ENCODE results near the gene GMPR2.
A peak's percentile ranks its signal among the peaks of the same experiment; 100 is the strongest.

GMPR2 gene

DNA sequence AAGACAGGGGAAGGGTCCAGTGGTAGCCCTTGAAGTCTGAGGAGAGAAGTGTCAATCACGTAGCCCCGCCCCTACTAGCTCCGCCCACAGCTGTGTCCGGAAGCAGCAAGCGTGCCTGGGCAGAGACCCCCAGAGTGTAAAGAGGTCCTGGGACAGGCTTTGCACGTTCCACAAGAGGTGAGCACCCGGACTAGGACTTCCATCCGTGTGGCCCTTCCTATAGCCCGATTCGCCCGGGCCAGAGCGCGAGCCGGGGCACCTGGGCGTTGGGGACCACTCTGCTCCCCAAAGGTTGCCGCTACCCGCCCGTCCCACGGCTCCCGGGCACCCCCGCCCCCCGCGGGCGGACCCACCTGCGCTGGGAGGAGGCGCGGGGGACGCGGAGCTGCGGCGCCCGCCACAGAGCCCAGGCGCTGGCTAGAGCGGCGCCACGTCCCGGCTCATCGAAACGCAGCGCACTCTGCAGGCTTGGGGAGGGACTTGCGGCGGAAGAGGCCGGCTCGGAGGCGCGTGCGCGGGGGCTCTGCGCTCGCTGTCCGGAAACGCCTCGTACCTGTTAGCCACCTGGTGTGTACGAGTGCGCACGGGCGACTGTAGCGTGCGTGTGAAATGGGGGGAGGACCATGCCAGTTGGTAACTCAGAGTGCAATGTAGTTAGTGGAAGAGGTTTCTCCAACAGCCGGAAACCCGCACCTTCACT lies 38.6 kb downstream of the GMPR2 start, which contains the start of gene RABGGTA:
RABGGTA (minus strand) TSS at position 464 of the 700 bp plus-strand sequence. CDS start 482 bp downstream, outside the sequence.
- peak; percentile 83 for DNase-seq

DNA sequence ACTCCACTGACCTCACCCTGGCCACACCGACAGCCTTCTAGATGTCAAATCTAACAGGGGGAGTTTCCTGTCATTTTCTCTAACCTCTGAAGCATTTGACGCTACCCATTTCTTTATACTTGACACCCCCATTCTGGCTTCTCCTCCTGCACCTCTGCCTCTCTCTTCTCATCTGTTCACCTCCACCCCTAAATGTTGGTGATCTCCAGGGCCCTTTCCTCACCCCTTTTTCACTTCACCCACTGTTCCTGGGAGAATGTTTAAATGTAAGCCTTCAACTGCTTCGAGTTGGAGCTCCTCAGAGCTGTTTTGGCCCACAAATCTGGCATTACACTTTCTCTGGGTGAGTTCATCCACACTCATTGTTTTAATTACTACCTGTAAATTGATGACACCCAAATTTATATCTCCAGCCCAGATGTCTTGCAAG lies 39.1 kb downstream of the GMPR2 start:
- no peak for DNase-seq

DNA sequence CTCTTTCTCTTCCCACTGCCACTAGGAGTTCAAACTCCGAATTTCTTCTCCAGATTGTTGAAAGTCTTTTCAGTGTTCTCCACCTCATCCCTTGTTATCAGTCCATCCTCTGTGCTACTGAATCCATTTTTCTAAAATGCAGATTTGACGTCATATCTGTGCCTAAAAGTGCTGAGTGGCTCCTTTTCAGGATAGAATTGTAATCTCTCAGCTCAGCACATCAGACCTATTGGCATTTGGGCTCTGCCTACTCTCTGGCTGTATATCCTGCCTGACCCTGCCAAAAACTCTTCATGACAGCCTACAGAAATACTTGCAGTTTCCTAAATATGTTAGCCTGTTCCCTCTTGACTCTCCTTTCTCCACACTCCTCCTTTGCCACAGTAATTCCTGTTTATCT lies 39.7 kb downstream of the GMPR2 start:
- DNase-seq: no peak

DNA sequence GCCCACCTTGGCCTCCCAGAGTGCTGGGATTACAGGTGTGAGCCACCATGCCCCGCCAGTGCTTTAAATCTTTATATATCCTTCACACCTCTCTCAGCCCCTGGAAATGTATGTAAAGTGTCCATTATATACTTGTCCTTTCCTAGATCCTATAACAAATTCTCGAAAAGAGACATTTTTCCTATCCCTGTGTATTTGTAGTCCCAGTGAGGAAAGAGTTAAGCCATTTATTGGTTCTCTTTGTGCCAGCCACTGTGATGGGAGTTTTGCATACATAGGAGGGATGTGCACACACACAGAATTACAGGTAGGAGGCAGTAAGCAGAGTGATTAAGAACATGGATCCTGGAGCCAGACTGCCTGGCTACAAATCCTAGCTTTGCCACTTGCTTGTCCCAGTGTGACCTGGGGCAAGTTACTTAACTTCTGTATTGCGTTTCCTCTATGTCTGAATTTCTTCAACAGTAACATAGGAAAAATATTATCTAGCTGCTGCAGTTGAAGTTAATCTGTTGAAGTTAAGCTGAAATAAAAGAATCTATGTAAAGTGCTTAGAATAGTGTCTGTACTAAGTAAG lies 40.8 kb downstream of the GMPR2 start:
- no peak for DNase-seq

DNA sequence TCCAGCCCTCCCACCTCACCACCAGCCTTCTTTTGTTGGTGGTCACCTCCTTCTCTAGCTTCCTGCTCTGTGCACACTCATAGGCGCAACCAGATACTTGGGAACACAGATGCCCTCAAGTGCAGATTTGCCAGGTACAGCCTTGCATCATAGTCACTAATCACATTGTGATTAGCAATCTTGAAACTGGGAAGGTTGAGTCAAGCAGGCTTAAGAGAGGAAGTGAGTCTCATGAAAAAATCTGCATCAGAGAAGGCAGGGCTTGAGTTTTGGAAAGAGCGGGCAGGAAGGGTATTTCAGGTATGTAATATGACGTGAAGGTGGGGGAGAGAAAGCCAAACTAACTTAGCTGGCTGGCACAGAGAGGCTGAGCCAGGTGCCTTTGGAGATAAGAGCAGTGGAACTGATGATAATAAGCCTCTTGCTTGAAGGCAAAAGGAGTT lies 41.4 kb downstream of the GMPR2 start:
- no peak for DNase-seq

DNA sequence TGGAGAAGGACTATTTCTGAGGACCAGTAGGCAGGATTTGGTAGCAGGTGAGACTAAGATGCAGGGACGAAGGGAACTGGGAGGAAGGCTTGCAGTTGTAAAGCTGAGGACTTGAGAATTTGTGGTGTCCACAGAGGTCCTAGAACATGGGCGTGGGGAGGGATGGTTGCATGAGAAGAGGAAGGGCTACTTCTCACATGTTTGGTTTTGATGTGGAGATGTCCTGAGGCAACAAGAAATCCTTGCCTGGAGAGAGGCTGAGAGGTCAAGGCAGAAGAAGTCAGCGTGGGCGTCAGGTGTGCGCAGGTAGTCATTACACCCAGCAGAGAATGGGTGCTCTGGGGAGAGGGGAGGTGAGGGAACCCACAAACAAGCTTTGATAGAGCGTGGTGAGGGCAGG lies 44.3 kb downstream of the GMPR2 start:
- DNase-seq: no peak

DNA sequence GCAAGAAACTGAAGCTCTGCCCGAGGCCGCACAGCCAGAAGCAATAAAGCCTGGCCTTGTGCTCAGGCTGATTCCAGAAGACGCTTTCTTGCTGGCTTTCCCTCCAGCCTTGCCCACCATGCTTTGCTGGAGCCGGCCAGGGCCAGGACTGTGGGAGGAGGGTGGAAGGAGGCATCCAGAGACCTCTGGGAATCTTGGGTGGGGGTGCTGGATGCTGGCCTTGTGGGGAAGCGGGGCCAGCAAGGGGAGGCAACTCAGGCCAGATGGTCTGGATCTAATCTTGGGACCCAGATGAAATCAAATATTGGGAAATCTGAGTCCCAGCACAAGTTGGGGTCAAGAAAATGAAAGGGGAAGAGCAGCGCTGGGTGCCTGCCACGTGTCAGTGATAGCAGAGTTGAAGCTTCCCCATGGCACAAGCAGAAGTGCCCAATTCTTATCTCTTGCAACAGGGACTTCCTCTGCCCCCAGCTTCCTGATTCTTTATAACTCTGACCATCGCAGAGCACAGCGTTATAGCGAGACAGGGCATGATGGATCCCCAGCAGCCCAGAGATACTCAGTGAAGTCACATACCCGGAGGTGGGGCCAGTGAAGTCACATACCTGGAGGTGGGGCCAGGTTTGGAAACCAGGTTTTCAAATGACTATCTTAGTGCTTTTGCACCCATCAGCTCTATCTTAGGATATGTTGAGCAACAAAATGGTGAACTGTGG lies 45.0 kb downstream of the GMPR2 start:
- no peak for DNase-seq

DNA sequence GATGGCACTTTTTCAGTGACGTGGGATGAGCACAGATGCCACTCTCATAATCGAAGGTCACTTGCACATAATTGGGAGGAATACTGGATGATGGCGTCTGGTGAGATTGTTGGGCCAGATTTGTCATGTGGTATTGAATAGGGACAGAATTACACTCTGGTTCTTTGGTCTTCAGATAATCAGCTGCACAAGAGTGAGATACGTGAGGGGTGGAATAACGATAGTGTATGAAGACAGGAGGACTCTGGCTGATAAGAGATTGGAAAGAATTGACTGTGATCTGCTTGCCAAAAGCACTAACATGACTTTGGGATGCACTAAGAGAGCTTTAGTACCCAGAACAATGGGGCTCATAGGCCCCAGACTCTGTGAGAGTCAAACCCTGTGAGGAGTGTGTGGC lies 45.7 kb downstream of the GMPR2 start:
- DNase-seq: no peak

DNA sequence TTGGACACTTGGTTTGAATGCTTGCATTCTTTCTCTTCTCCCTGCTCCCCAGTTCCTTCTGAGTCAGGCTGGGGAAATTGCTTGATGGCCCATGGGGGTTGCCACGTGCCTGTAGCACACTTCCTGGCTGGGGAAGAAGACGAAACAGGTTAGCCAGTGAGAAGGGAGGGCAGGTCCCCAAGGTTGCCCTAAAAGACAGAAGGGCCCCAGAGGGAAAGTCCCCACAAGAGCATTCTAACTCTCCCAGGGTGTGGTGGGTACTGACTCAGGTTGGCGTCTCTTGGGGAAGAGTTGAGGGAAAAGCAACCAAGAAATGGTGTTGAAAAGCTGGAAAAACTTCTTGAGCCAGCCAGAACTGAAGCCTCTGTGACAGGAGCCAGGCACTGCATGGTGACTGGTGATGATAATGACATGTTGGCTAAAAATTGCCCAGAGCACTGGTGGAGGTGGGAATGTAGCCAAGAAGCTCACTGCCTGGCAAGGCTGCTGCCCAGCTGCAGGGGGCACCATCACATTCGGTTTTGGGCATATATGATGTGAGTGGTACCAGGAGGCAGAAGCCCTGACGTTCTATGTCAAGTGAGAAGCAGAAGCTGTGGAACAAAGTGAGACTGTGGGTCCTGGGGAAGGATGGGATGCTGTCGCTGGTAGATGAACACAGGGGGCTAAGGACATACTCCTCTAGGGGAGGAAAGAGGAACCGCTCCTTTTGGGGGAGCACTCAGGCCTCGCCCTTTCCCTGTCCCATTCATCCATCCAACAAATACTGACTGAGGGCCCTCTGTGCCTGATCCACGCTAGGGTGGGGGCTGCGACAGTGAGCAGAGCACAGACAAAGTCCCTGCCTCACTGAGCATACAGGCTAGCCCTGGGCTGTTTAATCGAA lies 46.8 kb downstream of the GMPR2 start:
- DNase-seq: no peak

DNA sequence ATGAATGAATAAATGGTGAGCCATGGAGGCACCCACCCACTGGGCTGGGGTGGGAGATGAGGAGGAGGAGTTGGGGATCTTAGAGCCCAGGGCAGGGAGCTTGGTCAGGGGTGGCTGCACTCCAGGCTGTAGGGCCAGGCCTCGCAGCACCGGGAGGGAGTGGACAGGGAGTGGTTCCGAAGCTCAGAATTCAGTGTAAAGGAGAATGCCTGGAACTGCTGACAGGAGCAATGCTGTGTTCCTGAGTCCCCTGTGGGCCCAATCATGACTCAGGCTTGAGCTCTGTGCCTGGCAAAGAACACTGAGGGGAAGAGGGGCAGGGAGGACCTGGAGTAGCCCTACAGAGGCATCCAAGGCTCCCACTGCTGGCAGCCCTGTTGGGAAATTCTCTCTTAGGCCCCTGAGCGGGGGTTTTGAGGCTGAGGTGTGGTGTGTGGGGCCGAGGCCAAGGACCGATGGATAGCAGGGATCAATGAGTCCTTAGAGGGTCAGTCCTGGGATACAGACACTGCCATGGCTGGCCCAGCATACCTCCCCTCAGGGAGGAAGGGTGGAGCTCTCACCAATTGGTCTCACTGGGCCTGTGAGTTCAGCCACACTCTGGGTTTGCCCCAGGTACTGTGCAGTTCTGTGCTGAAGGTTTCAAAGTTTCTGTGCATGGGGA lies 48.2 kb downstream of the GMPR2 start:
- DNase-seq: peak; percentile 14

DNA sequence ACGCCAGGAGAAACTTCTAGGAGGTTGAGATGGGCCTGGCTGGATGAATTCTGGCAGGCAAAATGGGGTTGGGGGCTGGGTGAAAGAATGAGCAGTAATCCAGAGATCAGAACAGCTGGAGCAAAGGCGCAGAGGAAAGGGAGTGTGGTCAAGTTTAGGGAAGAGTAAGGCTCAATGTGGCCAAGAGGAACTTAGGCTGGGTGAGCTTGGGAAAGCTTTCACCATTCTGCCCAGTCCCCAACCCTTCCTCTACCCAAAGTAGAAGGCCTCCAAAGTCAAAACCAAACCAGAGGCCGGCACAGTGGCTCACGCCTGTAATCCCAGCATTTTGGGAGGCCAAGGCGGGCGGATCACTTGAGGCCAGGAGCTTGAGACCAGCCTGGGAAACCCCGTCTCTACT lies 48.9 kb downstream of the GMPR2 start:
- DNase-seq: no peak

DNA sequence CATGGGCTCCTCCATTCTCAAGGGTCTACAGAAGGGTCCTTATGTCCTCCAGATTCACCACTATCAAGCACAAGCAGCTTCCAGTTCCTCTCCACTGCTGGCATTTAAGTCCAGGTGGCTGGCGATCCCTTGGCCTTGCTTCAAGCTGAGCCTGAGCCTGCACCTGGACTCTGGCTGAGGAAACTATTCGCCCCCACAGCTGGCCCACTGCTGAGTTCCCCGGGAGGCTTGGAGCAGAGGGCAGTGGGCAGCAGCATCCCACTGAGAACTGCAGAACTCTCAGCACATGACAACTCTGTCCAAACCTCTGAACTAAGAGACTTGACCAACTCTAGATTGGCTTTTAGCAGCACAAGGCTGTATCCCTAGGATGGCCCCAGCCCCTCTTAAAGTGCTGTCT lies 50.0 kb downstream of the GMPR2 start:
- DNase-seq: no peak

DNA sequence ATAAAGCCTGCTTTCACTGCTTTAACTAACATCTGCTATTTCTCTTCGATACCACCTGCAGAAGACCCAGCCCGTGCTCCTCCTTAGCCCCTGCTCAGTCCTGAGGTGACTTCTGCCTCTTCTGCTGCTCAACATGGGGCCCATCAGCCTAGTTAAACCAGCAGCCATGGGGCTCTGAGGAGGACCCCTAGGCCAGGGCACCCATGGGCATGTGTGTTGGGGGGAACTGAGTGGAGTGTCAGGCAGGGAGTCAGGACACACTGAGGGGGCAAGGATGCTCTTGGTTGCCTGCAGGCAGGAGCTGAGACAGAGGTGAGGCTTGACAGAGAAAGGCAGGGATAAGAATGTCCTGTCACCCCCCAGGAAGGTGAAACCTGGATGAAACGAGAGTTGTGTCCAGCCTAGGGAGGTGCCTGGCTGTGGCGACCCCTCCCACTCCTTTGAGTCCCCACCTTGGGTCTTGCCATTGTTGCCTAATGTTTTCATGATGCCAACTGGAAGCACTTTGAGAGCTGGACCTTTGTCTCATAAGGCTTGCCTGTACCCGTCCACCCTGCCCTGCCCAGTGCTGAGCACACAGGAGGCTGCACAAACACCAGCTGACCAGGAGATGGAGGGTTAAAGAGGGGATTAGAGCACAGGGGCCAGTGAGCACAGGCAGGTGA lies 51.2 kb downstream of the GMPR2 start:
- DNase-seq: no peak

DNA sequence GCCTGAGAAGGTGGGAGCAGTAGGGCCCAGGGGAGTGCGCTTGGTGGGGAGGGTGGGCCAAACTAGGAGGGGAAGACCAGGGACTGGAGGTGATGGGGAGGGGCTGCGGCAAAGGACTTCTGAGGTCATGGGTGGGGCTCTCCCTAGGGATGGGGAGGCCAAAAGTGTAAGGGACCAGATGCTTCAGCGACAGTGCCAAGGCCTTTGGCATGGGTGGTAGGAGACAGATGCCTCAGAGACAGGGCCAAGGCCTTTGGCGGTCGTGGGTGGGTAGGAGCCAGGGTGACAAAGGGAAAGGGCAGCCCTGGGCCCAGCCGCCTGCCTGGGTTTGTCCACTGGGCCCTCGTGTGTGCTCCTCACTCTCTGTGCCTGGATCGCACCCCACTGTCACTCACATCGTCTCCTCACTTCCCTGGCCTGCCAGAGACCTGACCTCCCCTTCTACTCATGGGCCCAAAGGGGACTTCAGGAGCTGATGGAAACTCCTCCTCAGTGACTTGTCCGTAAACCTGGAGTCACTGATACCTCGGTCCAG lies 51.8 kb downstream of the GMPR2 start:
- DNase-seq: no peak

DNA sequence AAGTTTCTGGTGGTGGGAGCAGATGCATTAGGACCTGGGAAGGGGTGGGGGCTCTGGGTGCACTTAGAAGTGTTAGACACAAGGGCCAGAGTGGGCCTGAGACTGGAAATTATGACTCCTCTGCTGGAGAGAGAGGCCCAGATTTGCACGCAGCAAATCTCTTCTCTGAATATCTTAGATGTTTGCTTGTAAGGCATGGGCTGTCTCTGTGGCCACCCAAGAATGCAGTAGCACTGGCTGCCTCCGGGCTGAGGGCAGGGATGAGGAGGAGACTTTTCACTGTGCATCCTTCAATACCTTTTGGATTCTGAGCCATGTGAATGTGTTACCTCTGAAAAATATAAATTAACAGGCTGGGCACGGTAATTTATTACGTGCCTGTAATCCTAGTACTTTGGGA lies 52.6 kb downstream of the GMPR2 start:
- DNase-seq: no peak

DNA sequence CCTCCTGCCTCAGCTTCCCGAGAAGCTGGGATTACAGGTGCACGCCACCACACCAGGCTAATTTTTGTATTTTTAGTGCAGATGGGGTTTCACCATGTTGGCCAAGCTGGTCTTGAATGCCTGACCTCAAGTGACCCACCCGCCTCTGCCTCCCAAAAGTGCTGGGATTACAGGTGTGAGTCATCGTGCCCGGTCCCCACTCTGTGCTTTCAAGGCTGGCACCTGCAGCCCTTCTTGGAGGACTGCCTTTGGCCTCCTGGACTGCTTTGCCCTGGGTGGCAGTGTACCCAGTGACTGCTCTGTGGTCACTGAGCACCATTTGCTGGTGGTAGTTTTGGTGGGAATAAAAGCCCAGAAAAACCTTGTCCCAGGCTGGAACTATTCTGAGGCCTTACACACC lies 54.3 kb downstream of the GMPR2 start:
- no peak for DNase-seq
